Neuronal stem cell (in vitro differentiated cells): Measurements from ENCODE around the gene RASAL3.
A peak's percentile ranks its signal among the peaks of the same experiment; 100 is the strongest.

Experiments used
- DNase-seq: peaks from one replicate; pipeline ENCODE4 v3.0.0-alpha.2; 2013; ENCODE audit warnings: low spot score
- H2AFZ ChIP-seq: one replicate; pipeline ENCODE4 v1.6.1; 2013; ENCODE audit warnings: mild to moderate bottlenecking, low read length, inconsistent platforms
- H2AK5ac ChIP-seq: 2 replicates; pipeline ENCODE4 v1.6.1; 2013; ENCODE audit warnings: low read depth, mild to moderate bottlenecking, inconsistent platforms, low read length, moderate library complexity, mixed read lengths
- H2BK120ac ChIP-seq: 2 replicates; pipeline ENCODE4 v1.6.1; 2013; ENCODE audit warnings: low read depth, mild to moderate bottlenecking, inconsistent platforms, low read length, moderate library complexity, mixed read lengths
- H2BK12ac ChIP-seq: one replicate; pipeline ENCODE4 v1.6.1; 2013; ENCODE audit warnings: low read length, inconsistent platforms
- H2BK15ac ChIP-seq: 2 replicates; pipeline ENCODE4 v1.6.1; 2013; ENCODE audit warnings: mild to moderate bottlenecking, low read length, inconsistent platforms, mixed read lengths
- H2BK5ac ChIP-seq: one replicate; pipeline ENCODE4 v1.6.1; 2013; ENCODE audit warnings: inconsistent platforms, mild to moderate bottlenecking, low read length, moderate library complexity
- H3K14ac ChIP-seq: one replicate; pipeline ENCODE4 v1.6.1; 2013; ENCODE audit warnings: low read length, inconsistent platforms
- H3K18ac ChIP-seq: 2 replicates; pipeline ENCODE4 v1.6.1; 2013; ENCODE audit warnings: low read length, inconsistent platforms
- H3K23ac ChIP-seq: 2 replicates; pipeline ENCODE4 v1.6.1; 2013; ENCODE audit warnings: low read depth, mild to moderate bottlenecking, mixed read lengths, low read length, inconsistent platforms; ENCODE audit not compliant: poor library complexity
- H3K27ac ChIP-seq: replicated peaks from 3 replicates; pipeline ENCODE4 v1.5.1; 2013; ENCODE audit warnings: low read length, inconsistent platforms
- H3K27me3 ChIP-seq, 3 experiments: 2 replicates each; pipeline ENCODE4 v1.6.1; 2013; ENCODE audit warnings: low read length in 3 of 3, mild to moderate bottlenecking in 2 of 3, inconsistent platforms in 1 of 3, low read depth in 1 of 3, mixed read lengths in 1 of 3, moderate library complexity in 1 of 3; ENCODE audit not compliant: control insufficient read depth in 3 of 3, insufficient read depth in 3 of 3
- H3K36me3 ChIP-seq, 2 donors: replicated peaks in 1 of 2; 2 replicates each; pipeline ENCODE4 v1.6.1; 2013; ENCODE audit warnings: low read length in 2 of 2; ENCODE audit not compliant: control insufficient read depth in 2 of 2, insufficient read depth in 2 of 2
- H3K4ac ChIP-seq: 2 replicates; pipeline ENCODE4 v1.6.1; 2013; ENCODE audit warnings: inconsistent platforms, mild to moderate bottlenecking, low read length, moderate library complexity
- H3K4me1 ChIP-seq, 2 donors: 1 replicate in 1 of 2; 2 replicates in 1 of 2; pipeline ENCODE4 v1.6.1; 2013; ENCODE audit warnings: low read length in 2 of 2, low read depth in 1 of 2; ENCODE audit not compliant: control insufficient read depth in 2 of 2, insufficient read depth in 1 of 2
- H3K4me2 ChIP-seq: one replicate; pipeline ENCODE4 v1.6.1; 2013; ENCODE audit warnings: mild to moderate bottlenecking, low read length, inconsistent platforms; ENCODE audit not compliant: insufficient read depth, poor library complexity, severe bottlenecking
- H3K4me3 ChIP-seq, 2 donors: 2 replicates each; pipeline ENCODE4 v1.5.1; 2013; ENCODE audit warnings: low read length in 2 of 2, mild to moderate bottlenecking in 2 of 2, inconsistent platforms in 1 of 2, moderate library complexity in 1 of 2
- H3K79me1 ChIP-seq: one replicate; pipeline ENCODE4 v1.6.1; 2013; ENCODE audit warnings: low read depth, mild to moderate bottlenecking, inconsistent platforms, low read length, moderate library complexity
- H3K9ac ChIP-seq: one replicate; pipeline ENCODE4 v1.6.1; 2013; ENCODE audit warnings: mild to moderate bottlenecking, low read depth, low read length, inconsistent platforms; ENCODE audit not compliant: poor library complexity
- H3K9me3 ChIP-seq, 2 donors: replicated peaks in 1 of 2; 2 replicates each; pipeline versions ENCODE3 to v1.6.1; 2013; ENCODE audit warnings: low read length in 2 of 2, mild to moderate bottlenecking in 2 of 2, inconsistent platforms in 1 of 2, low read depth in 1 of 2, mixed read lengths in 1 of 2, moderate library complexity in 1 of 2; ENCODE audit not compliant: control insufficient read depth in 2 of 2, insufficient read depth in 1 of 2
- H4K8ac ChIP-seq: one replicate; pipeline ENCODE4 v1.6.1; 2013; ENCODE audit warnings: low read depth, mild to moderate bottlenecking, inconsistent platforms, low read length, moderate library complexity
- H4K91ac ChIP-seq: one replicate; pipeline ENCODE4 v1.6.1; 2013; ENCODE audit warnings: low read length, low read depth, mild to moderate bottlenecking, inconsistent platforms; ENCODE audit not compliant: poor library complexity
- WGBS, 2 donors: extraction: QIAGEN DNeasy Blood & Tissue Kit; methylation state at CpG; one replicate each; pipeline ENCODE4 v1.1.7; 2013; ENCODE audit warnings: missing lambda C conversion rate in 2 of 2, mixed read lengths in 1 of 2; ENCODE audit not compliant: insufficient read length in 2 of 2, insufficient replicate concordance in 1 of 2; ENCODE audit errors: extremely low coverage in 2 of 2; 5-methylcytosine and 5-hydroxymethylcytosine counted together

The RASAL3 gene

DNA sequence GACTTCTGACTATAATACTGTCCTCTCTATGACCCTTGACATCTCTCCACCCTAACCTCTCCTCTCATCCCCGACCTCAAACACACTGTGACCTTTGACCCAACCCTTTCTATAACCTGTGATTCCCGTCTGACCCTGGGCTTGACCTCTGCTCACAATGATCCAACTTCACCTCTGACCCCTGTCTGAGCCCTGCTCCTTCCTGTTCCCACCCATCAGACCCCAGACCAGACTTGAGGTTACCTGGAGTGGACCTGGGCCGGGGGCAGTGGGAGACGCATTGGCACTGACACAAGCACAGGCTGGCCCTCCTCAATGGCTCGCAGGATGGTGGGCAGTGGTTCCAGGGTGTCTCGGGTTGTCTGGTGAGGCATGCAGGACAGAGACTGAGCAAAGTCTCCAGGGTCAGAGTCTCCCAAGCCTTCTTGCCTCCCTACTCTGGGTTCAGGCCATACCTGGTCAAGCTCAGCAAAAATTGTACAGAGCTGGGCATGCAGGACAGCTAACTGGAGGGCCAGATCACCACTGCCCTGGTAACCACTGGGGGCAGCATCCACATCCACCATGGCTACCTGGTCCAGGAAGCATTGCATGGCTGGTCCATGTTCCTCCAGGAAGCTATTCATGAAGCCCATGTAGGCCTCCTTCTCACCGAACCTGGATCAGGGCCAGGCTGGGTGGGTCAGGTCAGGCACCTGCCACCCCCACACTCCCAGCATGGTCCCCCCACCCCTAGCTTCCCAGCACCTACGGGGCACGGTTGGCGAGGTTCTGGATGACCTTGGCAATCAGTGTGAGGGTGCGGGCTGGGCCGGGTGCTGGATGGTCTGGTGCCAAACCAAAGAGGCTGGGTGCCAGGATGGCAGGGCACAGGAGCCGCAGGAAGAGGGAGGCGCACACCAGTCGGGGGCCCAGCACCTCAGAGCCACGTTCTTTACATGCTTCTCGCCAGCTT, 10.2 kb downstream of the RASAL3 start:
- DNase-seq = no peak
- Histone ChIP-seq H3K4me1 (peaks cover 7% of the 10 kb centered on the region in 2 donors), H2AFZ (no peak overlapping the region), H3K79me1 (no peaks in the 10 kb centered on the region), H2BK5ac (no peak overlapping the region), H3K23ac (no peak overlapping the region), H3K27me3 (peaks cover 24 to 61% (median 61%) of the 10 kb centered on the region in 3 experiments), H3K4me3 (no peak overlapping the region), H3K36me3 (no peaks in the 10 kb centered on the region), H3K18ac (no peak overlapping the region), H3K27ac (no peak overlapping the region), H2BK12ac (no peak overlapping the region), H2BK15ac (no peak overlapping the region), H3K4me2 (no peak overlapping the region), H4K8ac (no peak overlapping the region), H3K4ac (no peak overlapping the region), H2AK5ac (peak overlapping the region; percentile 7), H3K9ac (no peak overlapping the region), H2BK120ac (no peak overlapping the region), H3K14ac (no peak overlapping the region), H4K91ac (no peak overlapping the region), H3K9me3 (peaks cover 0 to 2% of the 10 kb centered on the region in 2 donors)
- 100% methylated on average over 1 of the region's 17 CpGs; no CpG with 5 or more reads in 1 of the 2 donors for WGBS, 2 donors

DNA sequence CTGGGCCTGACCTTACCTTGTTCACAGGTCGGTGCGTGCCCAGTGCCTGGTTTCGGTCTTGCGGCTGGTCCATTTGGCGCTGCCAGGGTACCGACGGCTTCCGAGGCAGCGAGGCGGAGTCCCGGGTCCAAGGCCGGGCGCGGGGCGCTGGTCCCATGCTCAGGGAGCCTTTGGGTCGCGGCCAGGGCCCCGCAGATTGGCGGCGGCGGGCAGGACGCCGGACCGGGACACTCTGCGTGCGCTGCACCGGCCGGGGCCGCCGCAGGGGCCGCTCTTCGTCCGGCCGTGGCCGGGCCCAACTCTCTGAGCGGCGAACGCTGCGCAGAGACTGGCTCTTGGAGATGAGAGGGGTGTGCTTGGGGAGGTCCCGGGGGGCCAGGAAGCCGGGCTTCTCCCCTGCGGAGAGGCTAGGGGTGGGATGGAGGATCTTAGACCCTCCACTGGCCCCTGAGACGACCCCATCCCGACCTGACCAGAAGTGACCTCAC, 11.2 kb downstream of the RASAL3 start:
- H2BK15ac ChIP-seq = peak overlapping the region; percentile 20
- H3K18ac ChIP-seq = peak overlapping the region; percentile 93
- peak overlapping the region; percentile 22 to 81 for H3K4me3 ChIP-seq
- H2BK5ac ChIP-seq = no peak overlapping the region
- peak overlapping the region; percentile 83 for H3K9ac ChIP-seq
- no peak overlapping the region for H3K14ac ChIP-seq
- peak overlapping the region; percentile 47 for H2AK5ac ChIP-seq
- peak overlapping the region; percentile 79 for H2AFZ ChIP-seq
- peaks cover 22 to 56% (median 56%) of the 10 kb centered on the region in 3 experiments for H3K27me3 ChIP-seq
- DNase-seq = no peak
- peak overlapping the region; percentile 94 for H3K23ac ChIP-seq
- no peaks in the 10 kb centered on the region for H3K9me3 ChIP-seq
- no CpG with 5 or more reads among the region's 44 CpGs for WGBS, 2 donors
- peaks cover 12 to 14% of the 10 kb centered on the region in 2 donors for H3K4me1 ChIP-seq
- no peak overlapping the region for H2BK12ac ChIP-seq
- no peak overlapping the region for H2BK120ac ChIP-seq
- H3K4me2 ChIP-seq = peak overlapping the region; percentile 82
- no peak overlapping the region for H4K91ac ChIP-seq
- H3K27ac ChIP-seq = no peak overlapping the region
- no peak overlapping the region for H3K4ac ChIP-seq
- H3K79me1 ChIP-seq = no peaks in the 10 kb centered on the region
- no peak overlapping the region for H4K8ac ChIP-seq
- H3K36me3 ChIP-seq = no peaks in the 10 kb centered on the region

DNA sequence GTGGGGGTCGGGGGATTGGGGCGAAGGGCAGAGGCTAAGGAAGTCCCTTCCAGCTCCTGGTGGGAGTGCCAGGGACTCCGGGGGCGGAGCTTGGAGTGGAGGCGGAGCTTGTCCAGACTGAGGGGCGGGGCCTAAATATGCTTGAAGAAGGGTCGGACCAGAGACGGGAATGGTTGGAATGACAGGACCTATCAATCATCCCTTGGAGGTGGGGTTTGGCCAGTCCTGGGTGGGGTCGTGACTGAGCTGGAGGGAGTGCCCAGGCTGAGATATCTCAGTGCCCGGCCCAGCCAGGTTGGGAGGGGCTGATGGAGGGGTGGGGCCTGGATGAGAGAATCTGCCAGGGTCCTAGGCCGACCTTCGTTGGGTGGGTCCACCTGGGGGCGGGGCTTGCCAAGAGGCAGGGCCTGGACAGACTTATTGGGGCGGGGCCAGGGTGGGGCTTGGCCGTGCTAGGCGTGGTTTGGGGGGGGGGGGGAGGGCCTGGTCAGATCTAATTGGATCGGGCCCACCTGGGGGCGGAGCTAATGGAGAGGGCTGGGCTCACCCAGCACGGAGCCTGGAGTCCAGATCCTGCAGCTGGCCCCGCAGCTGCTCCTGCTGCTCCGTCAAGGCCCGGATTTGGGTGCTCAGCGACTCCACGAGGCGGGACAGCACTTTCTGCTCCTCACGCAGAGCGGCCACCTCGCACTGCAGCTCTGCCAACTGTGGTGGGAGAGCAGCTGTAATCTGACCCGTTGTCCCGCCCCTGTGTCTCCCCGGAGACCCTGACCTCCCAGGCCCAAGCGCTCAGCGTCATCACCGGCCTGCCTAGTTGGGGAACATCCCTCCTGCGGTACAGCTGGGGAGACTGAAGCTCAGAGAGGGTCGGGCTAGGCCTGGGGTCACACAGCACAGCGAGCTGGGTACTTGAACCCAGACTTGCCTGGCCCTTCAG, 12.0 kb downstream of the RASAL3 start:
- Histone ChIP-seq H3K23ac (peak overlapping the region; percentile 22), H3K4me1 (peaks cover 11 to 12% of the 10 kb centered on the region in 2 donors), H3K18ac (peak overlapping the region; percentile 93), H3K4ac (no peak overlapping the region), H3K27ac (peak overlapping the region; percentile 29), H2BK120ac (no peak overlapping the region), H3K27me3 (peaks cover 15 to 48% (median 48%) of the 10 kb centered on the region in 3 experiments), H3K9me3 (no peaks in the 10 kb centered on the region), H3K4me3 (peak overlapping the region; percentile 22 to 81), H4K8ac (no peak overlapping the region), H2BK15ac (peak overlapping the region; percentile 31), H3K14ac (no peak overlapping the region), H2BK12ac (no peak overlapping the region), H3K4me2 (peak overlapping the region; percentile 82), H4K91ac (no peak overlapping the region), H2BK5ac (no peak overlapping the region), H3K36me3 (no peaks in the 10 kb centered on the region), H2AFZ (peak overlapping the region; percentile 79), H2AK5ac (peak overlapping the region; percentile 84), H3K79me1 (no peaks in the 10 kb centered on the region), H3K9ac (peak overlapping the region; percentile 83)
- WGBS, 2 donors = no CpG with 5 or more reads among the region's 37 CpGs
- peak; percentile 86 for DNase-seq
